ENCODE data around the gene DDX27.

The DDX27 gene

GRCh38 chr20:49252556-49253350, 33.5 kb downstream of the DDX27 start:
- no peak for DNase-seq

GRCh38 chr20:49256261-49256660, 37.0 kb downstream of the DDX27 start:
- no peak for DNase-seq

GRCh38 chr20:49259284-49259683, 40.1 kb downstream of the DDX27 start:
- no peak for DNase-seq

- DNase-seq, result no peak
Measured at GRCh38 chr20:49259799-49260198, 40.6 kb downstream of the DDX27 start.

GRCh38 chr20:49260218-49260617, 41.0 kb downstream of the DDX27 start:
- DNase-seq, result no peak

- no peak for DNase-seq
Measured at GRCh38 chr20:49261173-49261572, 42.0 kb downstream of the DDX27 start.

- no peak for DNase-seq
Measured at GRCh38 chr20:49262444-49262843, 43.2 kb downstream of the DDX27 start.

GRCh38 chr20:49267327-49267726, 48.1 kb downstream of the DDX27 start:
- no peak for DNase-seq

- DNase-seq, result no peak
Measured at GRCh38 chr20:49268600-49269365, 49.6 kb downstream of the DDX27 start.

- DNase-seq, result no peak
Measured at GRCh38 chr20:49270177-49270576, 51.0 kb downstream of the DDX27 start.

- DNase-seq, result no peak
Measured at GRCh38 chr20:49270736-49271135, 51.5 kb downstream of the DDX27 start.

GRCh38 chr20:49272654-49273053, 53.4 kb downstream of the DDX27 start:
- no peak for DNase-seq

- no peak for DNase-seq
Measured at GRCh38 chr20:49273696-49274277, 54.6 kb downstream of the DDX27 start.

- no peak for DNase-seq
Measured at GRCh38 chr20:49275216-49275615, 56.0 kb downstream of the DDX27 start.

GRCh38 chr20:49275636-49276035, 56.4 kb downstream of the DDX27 start:
- no peak for DNase-seq

- peak; percentile 47 to 67 for DNase-seq
Measured at GRCh38 chr20:49276161-49276960, 57.1 kb downstream of the DDX27 start.

GRCh38 chr20:49276961-49277785, 58.0 kb downstream of the DDX27 start:
- peak; percentile 66 to 73 for DNase-seq

GRCh38 chr20:49277786-49278035, 58.5 kb downstream of the DDX27 start:
- DNase-seq, result peak in 1 of 2 donors; percentile 46

- peak; percentile 99 for DNase-seq
Measured at GRCh38 chr20:49278036-49278817, 59.0 kb downstream of the DDX27 start, which contains the start of gene ZNFX1. TSS of gene ZNFX1 (minus strand) at chr20:49278057. CDS start at chr20:49275839, 2,218 bp downstream.

GRCh38 chr20:49278818-49279676, 59.8 kb downstream of the DDX27 start:
- peak; percentile 55 to 56 for DNase-seq
